ENCODE data around the gene SKIDA1. TPM values are rescaled to one million over a fixed set of nuclear protein-coding genes. Genes with fewer than 3 reads are reported as not detected.

SKIDA1 gene
- total RNA-seq, 4 donors from 2014 or later = 0.85 to 2.6 (median 1.5) TPM; not detected in 1

- no peak for TF ChIP-seq CTCF (IDR thresholded peaks at IDR 0.05; ENCODE audit: low read depth)
Observed at GRCh38 chr10:21526188-21526859, 842 bp upstream of the SKIDA1 start.

- TF ChIP-seq CTCF (IDR thresholded peaks at IDR 0.05; ENCODE audit: low read depth) = no peak
Observed at GRCh38 chr10:21524526-21525366, 736 bp downstream of the SKIDA1 start.

GRCh38 chr10:21524131-21524525 lies 1.4 kb downstream of the SKIDA1 start:
- TF ChIP-seq CTCF (IDR thresholded peaks at IDR 0.05; ENCODE audit: low read depth) = no peak

GRCh38 chr10:21523557-21524008 lies 1.9 kb downstream of the SKIDA1 start:
- no peak for TF ChIP-seq CTCF (IDR thresholded peaks at IDR 0.05; ENCODE audit: low read depth)

GRCh38 chr10:21522631-21523406 lies 2.7 kb downstream of the SKIDA1 start:
- TF ChIP-seq CTCF (IDR thresholded peaks at IDR 0.05; ENCODE audit: low read depth) = no peak

GRCh38 chr10:21521751-21522533 lies 3.5 kb downstream of the SKIDA1 start:
- no peak for TF ChIP-seq CTCF (IDR thresholded peaks at IDR 0.05; ENCODE audit: low read depth)

Measured in subcutaneous adipose tissue (tissue), 4 donors.